Stimulated activated CD4-positive, alpha-beta T cell treated with anti-CD3 and anti-CD28 coated beads, Interleukin-4, amount 100 ng/mL, for 48 hours (primary cell): ENCODE results near the gene EIF1B.

Experiments
- DNase-seq, 2 donors: peaks; one replicate each; pipeline ENCODE4 v3.0.0-alpha.2; 2020; ENCODE audit warnings: low read depth in 2 of 2

Gene EIF1B

DNA sequence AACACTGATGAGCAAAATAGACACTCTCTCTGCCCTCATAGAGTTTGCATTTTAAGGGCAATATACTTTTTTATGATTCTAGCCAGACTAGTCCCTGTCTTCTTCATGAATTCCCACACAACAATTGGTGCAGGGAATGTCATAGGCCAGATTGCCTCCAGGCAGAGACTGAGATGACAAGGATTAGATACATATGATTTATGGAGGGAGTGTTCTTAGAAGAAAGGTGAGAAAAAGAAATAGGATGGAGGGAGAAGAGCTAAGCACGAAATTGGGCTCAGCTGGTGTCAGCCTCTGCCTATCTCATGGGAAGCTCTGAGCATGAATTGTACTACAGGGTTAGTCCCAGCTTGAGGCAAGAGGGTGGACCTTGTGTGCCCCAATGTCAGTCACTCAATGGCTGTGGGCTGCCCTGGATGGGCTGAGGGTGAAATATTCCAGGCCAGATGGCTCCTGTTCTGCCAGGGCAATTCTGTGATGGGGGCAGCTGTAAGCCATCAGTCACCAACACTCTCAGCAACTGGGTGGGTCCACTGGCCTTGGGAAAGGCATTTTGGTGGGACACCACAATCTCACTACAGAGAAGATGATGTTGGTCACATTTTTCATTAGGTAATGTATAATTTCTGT is 31.1 kb downstream of the EIF1B start:
- DNase-seq = no peak

- no peak for DNase-seq
Observed at GRCh38 chr3:40341671-40342070, 32.2 kb downstream of the EIF1B start.

DNA sequence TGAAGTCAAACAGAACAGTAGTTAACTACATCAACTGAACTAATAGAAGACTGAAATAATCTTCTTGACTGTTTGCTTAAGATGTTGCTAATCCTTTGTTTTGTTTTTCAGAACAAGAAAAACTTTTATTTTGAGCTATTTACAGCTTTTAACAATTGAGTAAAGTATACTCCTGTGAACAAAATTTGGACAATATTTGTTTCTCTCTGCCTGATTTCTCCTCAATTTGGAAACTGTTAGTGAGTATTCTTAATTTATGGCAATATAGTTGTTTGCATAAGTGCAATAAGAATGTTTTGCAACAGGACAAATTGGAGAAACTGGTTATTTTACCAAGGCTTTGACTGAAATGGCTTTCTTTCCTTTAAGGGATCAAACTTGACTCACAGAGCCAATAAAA is 41.0 kb downstream of the EIF1B start:
- no peak for DNase-seq

DNA sequence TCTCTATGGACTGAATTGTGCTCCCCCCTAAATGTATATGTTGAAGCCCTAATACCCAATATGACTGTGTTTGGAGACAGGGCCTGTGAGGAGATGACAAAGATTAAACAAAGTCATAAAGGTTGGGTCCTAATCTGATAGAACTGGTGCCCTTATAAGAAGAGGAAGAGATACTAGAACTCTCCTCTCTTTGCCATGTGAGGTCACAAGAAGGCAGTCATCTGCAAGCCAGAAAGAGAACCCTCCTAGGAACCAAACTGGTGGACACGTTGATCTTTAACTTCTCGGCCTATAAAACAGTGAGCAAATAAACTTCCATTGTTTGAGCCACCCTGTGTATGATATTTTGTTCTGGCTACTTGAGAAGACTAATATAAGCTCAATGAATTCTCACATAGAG is 45.9 kb downstream of the EIF1B start:
- no peak for DNase-seq

DNA sequence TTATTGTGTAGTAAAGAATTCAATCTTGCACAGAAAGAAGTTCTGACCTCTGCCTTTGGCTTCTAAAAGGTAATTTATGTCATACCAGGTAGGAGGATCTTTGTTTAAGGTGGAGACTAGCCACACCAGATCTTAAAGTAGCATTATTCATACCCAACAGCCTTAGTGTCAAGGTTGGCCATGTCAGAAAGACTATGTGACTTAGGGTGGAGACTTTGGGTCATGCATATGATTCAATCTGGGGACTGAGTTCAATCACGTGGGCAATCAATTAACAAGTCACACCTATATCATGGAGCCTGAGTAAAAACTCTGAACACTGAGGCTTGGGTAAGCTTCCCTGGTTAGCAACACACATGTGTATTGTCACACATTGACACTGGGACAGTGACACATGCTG is 48.9 kb downstream of the EIF1B start:
- DNase-seq = no peak
